Urothelium cell line (cell line): Measurements from ENCODE around the gene SAA1.
A peak's percentile ranks its signal among the peaks of the same experiment; 100 is the strongest.
"Not testable (repeated sequence)": the region's sequence is repeated elsewhere in the genome, so short reads cannot be mapped to it uniquely, and the experiment has no call there.

Experiments used
- DNase-seq: peaks from one replicate; pipeline ENCODE4 v3.0.0; 2011; ENCODE audit warnings: low spot score, mixed read lengths
- FAIRE-seq: peaks from 2 replicates; lab custom pipeline; 2011; peaks lifted over from hg19 to GRCh38; lab: Jason Lieb, UNC

SAA1 gene

GRCh38 chr11:18265949-18266348, at the start of gene SAA1:
TSS of gene SAA1 (plus strand) at chr11:18266264. CDS start at chr11:18266888, 624 bp downstream.
- DNase-seq (no peak), FAIRE-seq (no peak)

GRCh38 chr11:18221274-18221876, 44.7 kb upstream of the SAA1 start:
- DNase-seq = no peak
- FAIRE-seq = no peak

DNA sequence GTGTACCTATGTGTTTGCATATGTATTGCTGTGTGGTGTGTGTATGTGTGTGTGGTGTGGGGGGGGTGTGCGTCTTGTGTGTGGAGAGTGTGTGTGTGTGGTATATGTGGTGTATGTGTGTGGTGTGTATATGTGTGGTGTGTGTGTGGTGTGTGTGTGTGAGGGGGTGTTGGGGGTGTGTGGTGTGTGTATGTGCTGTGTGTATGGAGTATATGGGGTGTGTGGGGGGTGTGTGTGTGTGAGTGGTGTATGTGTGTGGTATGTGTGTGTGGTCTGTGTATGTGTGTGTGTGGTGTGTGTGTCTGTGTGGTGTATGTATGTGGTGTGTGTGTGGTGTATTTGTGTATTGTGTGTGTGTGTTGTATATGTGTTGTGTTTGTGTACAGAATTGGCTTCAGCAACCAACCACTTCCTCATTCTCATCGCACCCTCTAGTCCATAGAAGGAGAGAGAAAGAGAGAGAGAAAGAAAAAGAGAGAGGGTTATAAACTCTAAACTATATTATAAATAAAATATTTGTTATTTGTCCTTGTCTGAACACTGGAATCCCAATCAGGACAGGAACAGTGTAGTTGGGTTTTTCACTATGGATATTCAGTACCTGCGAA, 43.1 kb upstream of the SAA1 start:
- FAIRE-seq = peak; percentile 98
- no peak for DNase-seq

GRCh38 chr11:18223591-18224387, 42.3 kb upstream of the SAA1 start:
- FAIRE-seq (no peak), DNase-seq (no peak)

DNA sequence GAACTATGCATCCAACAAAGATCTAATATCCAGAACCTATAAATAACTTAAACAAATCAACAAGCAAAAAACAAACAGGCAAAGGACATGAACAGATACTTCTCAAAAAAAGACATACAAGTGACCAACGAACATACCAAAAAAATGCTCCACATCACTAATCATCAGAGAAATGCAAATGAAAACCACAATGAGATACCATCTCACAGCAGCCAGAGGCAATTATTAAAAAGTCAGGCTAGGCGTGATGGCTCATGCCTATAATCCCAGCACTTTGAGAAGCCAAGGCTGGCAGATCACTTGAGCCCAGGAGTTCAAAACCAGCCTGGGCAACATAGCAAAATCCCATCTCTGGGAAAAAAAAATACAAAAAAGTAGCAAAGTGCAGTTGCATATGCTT, 40.2 kb upstream of the SAA1 start:
- DNase-seq (no peak), FAIRE-seq (no peak)

GRCh38 chr11:18229501-18229900, 36.6 kb upstream of the SAA1 start:
- DNase-seq (no peak), FAIRE-seq (no peak)

DNA sequence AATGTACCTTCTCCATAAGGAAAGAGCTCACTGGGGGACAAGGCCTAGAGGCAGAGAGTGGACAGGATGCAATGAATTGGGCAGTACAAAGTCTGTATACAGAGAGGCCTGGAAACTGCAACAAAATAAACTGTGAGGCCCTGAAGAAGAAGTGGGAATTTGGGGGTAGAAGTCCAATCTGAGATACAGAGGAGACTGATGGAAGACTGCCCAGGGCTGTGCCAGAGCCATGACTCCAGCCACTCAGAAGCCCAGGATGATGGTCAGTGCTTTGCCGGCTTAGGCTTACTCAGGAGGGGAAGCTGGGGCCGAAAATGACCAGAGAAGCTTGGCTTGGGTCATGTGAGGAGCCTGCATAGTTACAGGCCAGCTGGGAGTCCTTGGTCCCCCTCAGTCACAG, 35.2 kb upstream of the SAA1 start:
- no peak for FAIRE-seq
- no peak for DNase-seq

- FAIRE-seq (no peak), DNase-seq (no peak)
Measured at GRCh38 chr11:18233912-18234311, 32.2 kb upstream of the SAA1 start.

DNA sequence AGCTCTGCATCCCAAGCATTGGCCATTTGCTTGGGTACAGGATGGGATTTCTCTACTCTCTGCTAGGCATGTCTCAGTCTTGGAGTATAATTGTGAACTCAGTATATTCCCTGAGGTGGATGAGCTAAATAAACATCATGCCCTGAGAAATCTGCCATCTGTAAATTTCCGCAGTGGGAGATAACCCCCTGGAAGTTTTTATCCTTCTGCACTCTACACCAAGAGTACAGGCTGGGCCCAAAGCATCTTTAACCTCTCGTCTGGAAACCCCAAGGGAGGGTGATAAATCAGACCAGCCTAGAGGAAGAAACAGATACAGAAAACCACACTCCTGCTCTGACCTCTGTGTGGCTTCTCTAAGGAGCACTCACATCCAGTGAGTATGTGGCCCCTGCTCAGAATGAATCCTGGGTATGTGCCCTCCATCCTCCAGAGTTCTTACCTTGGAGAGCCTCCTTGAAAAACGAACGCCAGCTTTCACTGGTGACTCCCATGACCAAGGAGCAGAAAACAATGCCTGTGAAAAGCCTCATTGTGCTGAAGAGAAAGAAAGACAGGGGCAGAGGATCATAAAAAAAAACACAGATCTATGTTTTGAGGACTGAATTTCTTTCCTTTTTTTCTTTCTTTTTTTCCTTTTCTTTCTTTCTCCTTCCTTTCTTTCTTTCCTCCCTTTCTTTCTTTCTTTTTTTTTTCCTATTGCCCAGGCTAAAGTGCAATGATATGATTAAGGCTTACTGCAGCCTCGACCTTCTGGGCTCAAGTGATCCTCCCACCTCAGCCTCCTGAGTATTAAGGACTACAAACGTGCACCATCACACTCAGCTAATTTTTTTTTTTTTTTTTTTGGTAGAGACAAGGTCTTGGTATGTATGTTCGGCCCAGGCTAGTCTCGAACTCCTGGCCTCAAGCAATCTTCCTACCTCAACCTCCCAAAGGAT, 30.4 kb upstream of the SAA1 start:
- FAIRE-seq = no peak

DNA sequence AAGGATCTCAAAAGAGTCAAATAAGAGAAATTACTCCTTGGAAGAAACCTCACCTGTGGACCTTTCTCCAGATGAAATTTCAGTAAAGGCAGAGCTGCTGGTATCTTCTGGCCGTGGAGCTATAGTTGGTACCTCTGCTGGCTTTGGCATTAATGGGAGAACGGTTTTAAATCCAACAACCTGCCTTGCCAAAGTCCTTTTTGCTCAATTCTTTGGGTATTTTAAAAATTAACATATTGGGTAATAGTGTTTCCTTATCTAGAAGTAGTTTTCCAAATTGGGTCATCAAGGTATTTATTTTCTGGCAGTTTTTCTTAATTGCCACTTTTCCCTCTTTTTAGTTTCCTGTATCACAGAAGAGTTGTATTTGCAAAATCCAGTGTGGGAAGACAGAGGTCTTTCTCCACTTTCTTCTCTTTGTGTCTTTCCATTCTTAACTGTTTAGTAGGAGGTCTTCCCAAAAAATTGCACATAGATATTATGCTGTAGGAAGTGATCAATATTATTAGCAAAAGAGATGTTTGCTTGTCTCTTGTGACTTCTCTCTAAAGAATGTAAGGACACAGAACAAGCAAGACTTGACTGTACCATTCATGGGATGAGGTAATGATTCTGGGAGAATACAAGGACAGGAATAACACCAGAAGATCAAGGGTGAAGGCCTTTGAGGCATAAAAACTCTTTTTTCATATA, 29.3 kb upstream of the SAA1 start, which contains the start of gene SAA4:
SAA4 (minus strand) TSS at position 139 of the 693 bp plus-strand sequence. CDS start 876 bp downstream, outside the sequence.
- FAIRE-seq (no peak), DNase-seq (no peak)

More for the DNA sequence above, 30.4 kb upstream of the SAA1 start:
- no peak for DNase-seq

DNA sequence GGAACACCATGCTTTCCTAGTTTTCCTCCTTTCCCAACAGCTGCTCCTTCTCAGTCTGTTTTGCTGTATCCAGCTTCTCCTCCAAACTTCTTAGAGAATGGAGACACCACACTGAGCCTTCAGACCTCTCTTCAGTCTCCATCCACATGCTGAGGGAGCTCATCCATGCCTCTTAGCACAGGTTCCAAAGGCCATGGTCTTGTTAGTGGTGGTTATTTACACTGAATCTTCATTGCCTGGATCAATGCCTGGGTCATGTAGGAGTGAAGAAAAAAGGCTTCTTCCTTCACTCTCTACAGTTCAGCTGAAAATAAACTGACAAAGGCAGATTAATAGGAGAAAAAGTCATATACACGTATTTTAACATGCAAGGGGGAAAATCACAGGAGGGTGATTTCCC, 26.4 kb upstream of the SAA1 start:
- no peak for FAIRE-seq
- no peak for DNase-seq

GRCh38 chr11:18243783-18244362, 22.2 kb upstream of the SAA1 start:
- FAIRE-seq (no peak), DNase-seq (peak; percentile 69)

GRCh38 chr11:18245396-18245795, 20.7 kb upstream of the SAA1 start:
- FAIRE-seq (no peak), DNase-seq (no peak)

DNA sequence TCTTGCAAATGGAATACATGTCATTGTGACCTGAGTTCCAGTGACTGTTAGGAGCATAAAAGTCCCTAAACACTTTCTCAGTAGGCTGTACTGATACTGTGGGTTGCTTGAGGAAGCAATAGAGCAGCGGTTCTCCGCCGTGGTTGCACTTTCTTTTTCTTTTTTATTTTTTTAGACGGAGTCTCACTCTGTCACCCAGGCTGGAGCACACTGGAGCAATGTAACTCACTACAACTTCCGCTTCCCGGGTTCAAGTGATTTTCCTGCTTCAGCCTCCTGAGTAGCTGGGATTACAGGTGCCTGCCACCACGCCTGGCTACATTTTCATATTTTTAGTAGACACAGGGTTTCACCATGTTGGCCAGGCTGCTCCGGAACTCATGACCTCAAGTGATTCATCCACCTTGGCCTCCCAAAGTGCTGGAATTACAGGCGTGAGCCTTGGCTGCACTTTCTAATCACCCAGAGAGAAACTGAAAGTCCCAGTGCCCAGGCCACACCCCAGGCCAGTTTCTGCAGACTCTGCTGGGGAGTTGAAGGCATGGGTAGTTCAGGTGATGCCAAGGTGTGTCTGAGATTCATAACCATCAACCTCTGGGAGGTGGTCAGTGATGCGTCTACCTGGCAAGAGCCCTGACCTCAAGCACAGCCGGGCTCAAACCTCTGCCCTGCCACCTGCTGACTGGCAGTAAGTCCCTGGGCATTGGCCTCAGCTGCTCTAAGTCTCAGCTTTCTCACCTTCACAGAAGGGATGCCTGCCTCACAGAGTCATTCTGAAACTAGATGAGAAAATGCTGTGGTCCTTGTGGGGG, 19.5 kb upstream of the SAA1 start:
- FAIRE-seq, DNase-seq: not testable (repeated sequence)

- not testable (repeated sequence) for FAIRE-seq, DNase-seq
Measured at GRCh38 chr11:18247191-18247581, 18.9 kb upstream of the SAA1 start.

DNA sequence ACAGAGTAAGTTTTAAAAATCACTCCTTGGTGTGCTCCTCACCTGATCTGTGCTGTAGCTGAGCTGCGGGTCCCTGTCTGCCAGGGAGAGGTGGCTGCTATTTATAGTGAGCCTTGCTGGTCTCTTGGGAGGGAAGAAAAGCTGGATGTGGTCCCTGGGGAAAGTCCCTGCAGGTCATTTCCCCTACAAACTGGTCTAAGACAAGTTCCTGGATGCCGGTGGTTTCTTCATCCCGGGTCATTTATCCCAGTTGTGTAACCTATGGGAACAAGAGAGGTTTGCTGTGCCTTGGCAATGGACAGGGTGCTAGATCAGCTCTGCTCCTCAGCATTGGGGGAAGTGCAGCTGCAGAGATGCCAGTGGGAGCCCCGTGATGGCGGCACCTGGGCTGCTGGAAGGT, 17.5 kb upstream of the SAA1 start, which contains the start of gene SAA2:
SAA2 (minus strand) TSS at position 108 of the 400 bp plus-strand sequence. CDS start 657 bp downstream, outside the sequence.
- no peak for FAIRE-seq
- no peak for DNase-seq

DNA sequence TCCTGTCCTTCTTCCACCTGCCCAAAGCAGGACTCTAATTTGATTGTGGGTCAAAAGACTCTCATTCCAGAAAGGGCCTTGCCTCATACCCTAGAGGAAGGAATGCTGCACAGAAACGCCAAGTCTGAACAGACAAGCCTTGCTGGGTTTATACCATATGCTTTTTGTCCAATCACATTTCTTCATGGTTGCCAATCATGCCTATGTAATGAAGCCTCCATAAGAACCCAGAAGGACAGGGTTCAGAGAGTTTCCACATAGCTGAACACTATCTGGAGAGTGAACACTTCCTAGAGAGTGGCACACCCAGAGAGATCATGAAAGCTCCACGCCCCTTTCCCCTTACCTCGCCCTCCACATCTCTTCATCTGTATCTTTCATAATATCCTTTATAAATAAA, 12.8 kb upstream of the SAA1 start:
- FAIRE-seq (no peak), DNase-seq (no peak)

GRCh38 chr11:18253778-18254338, 12.2 kb upstream of the SAA1 start:
- FAIRE-seq (peak; percentile 40), DNase-seq (no peak)
